Measurements from ENCODE around the gene KCNJ4. TPM values are rescaled to one million over a fixed set of nuclear protein-coding genes. Genes with fewer than 3 reads are reported as not detected.
"Not testable (repeated sequence)": the region's sequence is repeated elsewhere in the genome, so short reads cannot be mapped to it uniquely, and the experiment has no call there.

Gene KCNJ4
- total and polyA plus RNA-seq, 8 donors, result not detected

- no peak for TF ChIP-seq CTCF (IDR thresholded peaks at IDR 0.05)
- intact Hi-C loops (cut with DNase I), result no loop called here
- no peaks in the 10 kb centered on the region for H3K36me3 ChIP-seq
- FAIRE-seq, result no peak
- no peaks in the 10 kb centered on the region for H3K9me3 ChIP-seq
- no peak overlapping the region for H3K27ac ChIP-seq
- no peak overlapping the region for H3K4me3 ChIP-seq
- H3K27me3 ChIP-seq, result no peaks in the 10 kb centered on the region
- no peaks in the 10 kb centered on the region for H3K4me1 ChIP-seq
- 84 to 86% methylated on average over 2 of the region's 2 CpGs for WGBS, 2 donors
- no peak for DNase-seq
- ATAC-seq, result no peak
These were observed 71.6 kb downstream of the KCNJ4 start for GRCh38 chr22:38383417-38383816.

GRCh38 chr22:38381371-38381770, 73.6 kb downstream of the KCNJ4 start:
- WGBS, 2 donors, result 56 to 58% methylated on average over 3 of the region's 3 CpGs
- H3K27ac ChIP-seq; H3K4me3 ChIP-seq; H3K36me3 ChIP-seq; ATAC-seq; H3K27me3 ChIP-seq; H3K9me3 ChIP-seq; intact Hi-C loops (cut with DNase I); FAIRE-seq; DNase-seq; H3K4me1 ChIP-seq: not testable (repeated sequence)

Other genes with a start within 250 kb of the KCNJ4 start
- 10 to 100 TPM; 11.6 to 30.5 (median 18.6) TPM for gene TMEM184B, start 182.2 kb downstream of the KCNJ4 start, total RNA-seq
- gene TMEM184B, start 182.2 kb downstream of the KCNJ4 start, polyA plus RNA-seq, result 10 to 100 TPM; 17.0 to 24.4 TPM
- 10 to 100 TPM; 52.7 to 94.2 (median 57.7) TPM for gene CSNK1E, start 137.8 kb downstream of the KCNJ4 start, total RNA-seq
- gene CSNK1E, start 137.8 kb downstream of the KCNJ4 start, polyA plus RNA-seq, result 100 to 1,000 TPM in 1 of 2 donors, 10 to 100 TPM in 1; 87.2 to 115 TPM
- gene KDELR3, start 12.9 kb upstream of the KCNJ4 start, total RNA-seq, result 10 to 100 TPM in 2 of 6 donors, 1 to 10 TPM in 4; 4.7 to 14.6 (median 8.2) TPM
- 1 to 10 TPM; 2.9 to 4.9 TPM for gene KDELR3, start 12.9 kb upstream of the KCNJ4 start, polyA plus RNA-seq
- gene DDX17, start 51.1 kb upstream of the KCNJ4 start, total RNA-seq, result 100 to 1,000 TPM; 167 to 331 (median 206) TPM
- gene DDX17, start 51.1 kb upstream of the KCNJ4 start, polyA plus RNA-seq, result 100 to 1,000 TPM; 164 to 242 TPM
- under 1 TPM in 3 of 6 donors, not detected in 3; 0.19 to 0.28 (median 0.26) TPM for gene DMC1, start 115.0 kb upstream of the KCNJ4 start, total RNA-seq
- under 1 TPM in 1 of 2 donors, not detected in 1; 0.14 TPM for gene DMC1, start 115.0 kb upstream of the KCNJ4 start, polyA plus RNA-seq
- 1 to 10 TPM in 2 of 6 donors, under 1 TPM in 4; 0.22 to 2.0 (median 0.59) TPM for gene FAM227A, start 201.2 kb upstream of the KCNJ4 start, total RNA-seq
- 1 to 10 TPM in 1 of 2 donors, under 1 TPM in 1; 0.77 to 1.4 TPM for gene FAM227A, start 201.2 kb upstream of the KCNJ4 start, polyA plus RNA-seq
- 10 to 100 TPM; 15.3 to 22.9 (median 17.2) TPM for gene CBY1, start 201.4 kb upstream of the KCNJ4 start, total RNA-seq
- gene CBY1, start 201.4 kb upstream of the KCNJ4 start, polyA plus RNA-seq, result 10 to 100 TPM; 36.3 to 37.1 TPM
- 10 to 100 TPM; 21.2 to 35.8 (median 30.9) TPM for gene TOMM22, start 226.8 kb upstream of the KCNJ4 start, total RNA-seq
- 10 to 100 TPM; 11.6 to 18.6 TPM for gene TOMM22, start 226.8 kb upstream of the KCNJ4 start, polyA plus RNA-seq
- 10 to 100 TPM; 16.6 to 32.3 (median 22.2) TPM for gene JOSD1, start 245.7 kb upstream of the KCNJ4 start, total RNA-seq
- 10 to 100 TPM; 10.9 to 16.8 TPM for gene JOSD1, start 245.7 kb upstream of the KCNJ4 start, polyA plus RNA-seq

Data from pancreas (tissue), 10 donors.